Stimulated activated naive CD8-positive, alpha-beta T cell treated with anti-CD3 and anti-CD28 coated beads, Interleukin-15, Interleukin-2, amounts not matched to agents 100 U/mL and 50 U/mL, for 24 hours (primary cell): ENCODE data around the gene MMP24.
A peak's percentile ranks its signal among the peaks of the same experiment; 100 is the strongest.
"Not testable (repeated sequence)": the region's sequence is repeated elsewhere in the genome, so short reads cannot be mapped to it uniquely, and the experiment has no call there.

Experiments used
- ATAC-seq: fragments of 150-1000 bp; cut with Tn5 transposase; one replicate; pipeline ENCODE4 v1.10.0; 2021
- DNase-seq: peaks from one replicate; pipeline ENCODE4 v3.0.0; 2021

MMP24 gene

DNA sequence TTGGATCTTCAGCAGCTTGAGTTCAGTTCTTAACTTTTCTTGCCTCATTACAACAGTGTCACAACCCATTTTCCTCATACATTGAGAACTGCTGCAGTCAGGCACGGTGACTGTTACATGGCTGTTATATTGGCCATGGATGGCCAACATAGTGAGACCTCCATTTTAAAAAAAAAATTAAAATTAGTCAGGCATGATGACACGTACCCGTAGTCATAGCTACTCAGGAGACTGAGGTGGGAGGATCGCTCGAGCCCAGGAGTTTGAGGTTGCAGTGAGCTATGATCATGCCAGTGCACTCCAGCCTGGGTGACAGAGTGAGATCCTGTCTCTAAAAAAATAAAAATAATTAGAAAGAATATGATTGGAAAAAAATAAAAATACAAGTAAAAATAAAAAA, 9.9 kb upstream of the MMP24 start:
- ATAC-seq (no peak), DNase-seq (no peak)

DNA sequence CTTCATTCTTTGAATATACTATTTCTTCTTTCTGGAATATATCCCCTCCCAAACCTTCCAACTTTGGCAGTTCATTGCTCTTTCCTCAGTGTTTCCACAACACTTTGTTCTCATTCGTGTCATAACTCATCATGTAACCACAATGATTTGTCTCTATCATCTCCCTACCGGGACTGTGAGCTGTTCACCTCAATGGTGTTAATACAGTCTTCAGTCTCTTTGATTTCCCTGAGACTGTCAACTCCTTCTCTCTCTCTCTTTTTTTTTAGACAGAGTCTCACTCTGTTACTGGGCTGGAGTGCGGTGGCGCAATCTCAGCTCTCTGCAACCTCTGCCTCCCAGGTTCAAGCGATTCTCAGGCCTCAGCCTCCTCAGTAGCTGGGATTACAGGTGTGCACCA, 2.5 kb upstream of the MMP24 start:
- peak; percentile 32 for ATAC-seq
- DNase-seq = no peak

DNA sequence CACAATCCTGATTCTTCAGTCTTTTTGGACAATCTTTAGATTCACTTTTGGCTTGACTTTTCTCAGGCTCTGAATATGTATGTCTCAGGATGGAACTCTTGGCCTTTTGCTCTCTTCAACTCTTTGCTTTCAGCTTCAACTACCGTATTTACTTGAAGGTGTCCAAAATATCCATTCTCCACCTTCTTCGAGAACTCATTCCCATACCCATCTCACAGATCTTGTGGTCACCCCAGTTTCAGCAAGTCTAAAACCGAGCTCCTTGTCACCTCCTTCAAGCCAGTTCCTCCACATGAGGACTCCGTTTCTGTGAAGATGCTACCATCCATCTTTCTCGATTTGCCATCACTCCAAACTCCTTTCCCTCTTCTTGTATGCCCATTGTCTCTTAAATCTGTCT, 2.0 kb upstream of the MMP24 start:
- ATAC-seq (no peak), DNase-seq (no peak)

DNA sequence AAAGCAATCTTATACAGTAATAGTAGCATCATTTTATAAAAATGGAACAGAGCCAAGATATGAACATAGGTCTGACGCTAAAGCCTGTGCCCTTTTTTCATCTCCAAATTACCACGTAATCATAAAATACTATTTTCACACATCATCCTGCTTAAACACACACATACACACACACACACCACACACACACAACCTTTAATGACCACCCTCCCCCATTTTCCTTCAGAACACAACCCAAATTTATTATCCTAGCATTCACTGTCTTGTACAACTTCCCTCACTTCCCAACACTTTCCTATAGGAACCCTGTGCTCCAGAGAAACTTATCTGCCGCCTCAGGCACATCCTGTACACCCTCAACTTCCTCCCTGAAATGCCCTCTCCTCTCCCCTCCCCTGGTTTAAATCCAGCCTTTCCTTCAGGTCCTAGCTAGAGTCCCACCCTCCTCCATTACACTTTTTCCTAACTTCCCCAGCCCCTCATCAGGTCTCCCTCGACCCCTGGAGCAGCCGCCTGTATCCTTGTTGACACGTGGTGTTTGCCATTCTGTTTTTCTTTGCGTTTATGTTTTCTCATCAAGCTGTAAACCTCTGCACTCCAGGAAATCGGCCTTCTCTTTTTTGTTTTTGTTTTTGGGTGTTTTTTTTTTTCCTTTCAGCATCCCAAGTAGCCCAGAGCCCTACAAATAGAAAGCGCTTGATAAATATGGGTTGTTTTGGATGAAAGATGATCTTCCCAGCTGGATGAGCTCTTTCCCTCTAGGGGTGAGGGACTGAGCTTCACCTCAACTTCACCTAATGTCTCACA, 968 bp upstream of the MMP24 start:
- no peak for ATAC-seq

DNA sequence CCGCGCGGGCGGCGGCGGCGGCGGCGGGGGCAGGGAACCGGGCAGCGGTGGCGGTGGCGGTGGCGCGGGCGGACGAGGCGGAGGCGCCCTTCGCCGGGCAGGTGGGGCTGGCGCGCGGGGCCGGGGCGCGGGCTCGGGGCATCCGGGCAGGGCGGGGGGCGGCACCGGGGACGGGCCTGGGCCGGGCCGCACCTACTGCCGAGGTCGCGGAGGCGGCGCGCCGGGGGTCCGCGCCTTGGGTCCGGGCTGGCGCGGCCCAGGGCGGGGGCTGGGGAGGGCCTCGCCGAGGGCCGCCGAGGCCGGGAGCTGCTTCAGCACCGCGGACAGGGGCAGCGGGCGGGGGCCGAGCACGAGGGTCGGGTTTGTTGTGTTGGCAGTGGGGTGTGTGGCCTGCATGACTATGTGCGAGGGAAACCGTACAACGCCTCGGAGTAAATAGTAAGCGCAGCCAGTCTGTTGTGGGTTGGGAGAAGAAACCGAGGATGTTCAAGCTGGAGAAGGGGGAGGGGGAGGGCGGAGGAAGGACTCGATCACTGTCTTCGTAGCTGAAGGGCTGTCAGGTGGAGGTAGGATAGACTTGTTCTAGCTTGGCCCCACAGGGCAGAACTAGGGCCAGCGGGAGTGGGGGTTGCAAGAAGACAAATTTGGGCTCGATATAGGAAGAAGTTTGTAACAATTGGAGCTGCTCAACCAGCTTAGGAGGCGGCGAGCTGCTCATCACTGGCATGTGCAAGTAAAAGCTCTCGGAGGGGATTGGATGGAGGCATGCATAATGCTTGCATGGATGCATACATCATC, 593 bp downstream of the MMP24 start:
- ATAC-seq (peak; percentile 59), DNase-seq (peak; percentile 69)

More for the DNA sequence above, 968 bp upstream of the MMP24 start:
- DNase-seq = no peak

DNA sequence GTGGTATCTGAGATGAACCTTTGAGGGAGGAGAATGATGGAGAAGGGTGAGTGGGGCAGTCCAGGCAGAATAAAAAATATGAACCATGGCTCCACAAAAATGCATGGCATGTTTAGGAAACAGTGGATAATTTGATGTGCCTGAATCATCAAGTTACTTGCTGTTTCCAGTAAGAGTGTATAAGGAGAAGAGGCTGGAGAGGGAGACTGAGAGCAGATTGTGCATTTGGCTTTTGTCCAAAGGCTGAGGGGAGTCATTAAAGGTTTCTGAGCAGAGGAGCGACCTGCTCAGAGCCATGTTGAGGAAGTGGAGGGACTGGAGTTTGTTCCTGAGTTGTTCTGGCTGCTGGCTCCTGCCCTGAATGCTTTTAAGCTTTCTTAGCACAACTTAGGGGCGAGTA, 6.1 kb downstream of the MMP24 start:
- no peak for DNase-seq
- no peak for ATAC-seq

DNA sequence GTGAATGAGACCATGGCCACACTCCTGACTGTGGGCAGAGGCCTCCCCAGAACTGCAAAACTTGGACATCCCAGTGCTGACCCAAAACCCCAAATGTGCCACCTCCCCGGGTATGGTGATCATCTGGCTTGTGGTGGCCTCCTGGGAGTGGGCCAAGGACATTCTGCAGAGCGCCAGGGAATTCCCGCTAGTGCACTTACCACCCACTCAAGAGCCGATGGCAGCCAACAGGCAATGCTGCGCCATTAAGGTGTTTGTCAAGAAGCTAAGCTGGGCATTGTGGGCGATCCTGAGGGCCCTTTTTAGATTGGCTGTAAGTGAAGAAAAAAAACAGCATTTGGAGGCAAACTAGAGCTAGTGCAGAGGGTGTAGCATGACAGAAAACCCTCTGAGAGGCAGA, 9.4 kb downstream of the MMP24 start:
- ATAC-seq (no peak), DNase-seq (no peak)

DNA sequence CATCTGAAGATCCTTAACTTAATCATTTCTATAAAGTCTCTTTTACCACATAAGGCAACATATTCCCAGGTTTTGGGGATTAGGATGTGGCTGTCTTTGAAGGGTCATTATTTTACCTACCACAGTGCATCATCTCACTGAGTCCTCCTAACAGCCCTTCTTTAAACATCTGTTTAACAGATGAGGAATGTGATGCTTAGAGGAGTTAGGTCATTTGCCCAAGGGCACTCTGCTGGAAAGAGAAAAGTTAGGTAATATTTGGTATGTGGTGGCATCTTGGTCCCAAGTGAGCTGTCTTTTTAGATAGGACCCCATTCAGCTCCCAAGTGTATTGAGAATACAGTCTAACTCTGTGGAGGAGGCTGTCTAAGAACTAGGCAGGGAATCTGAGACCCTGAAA, 11.0 kb downstream of the MMP24 start:
- ATAC-seq = no peak
- no peak for DNase-seq

DNA sequence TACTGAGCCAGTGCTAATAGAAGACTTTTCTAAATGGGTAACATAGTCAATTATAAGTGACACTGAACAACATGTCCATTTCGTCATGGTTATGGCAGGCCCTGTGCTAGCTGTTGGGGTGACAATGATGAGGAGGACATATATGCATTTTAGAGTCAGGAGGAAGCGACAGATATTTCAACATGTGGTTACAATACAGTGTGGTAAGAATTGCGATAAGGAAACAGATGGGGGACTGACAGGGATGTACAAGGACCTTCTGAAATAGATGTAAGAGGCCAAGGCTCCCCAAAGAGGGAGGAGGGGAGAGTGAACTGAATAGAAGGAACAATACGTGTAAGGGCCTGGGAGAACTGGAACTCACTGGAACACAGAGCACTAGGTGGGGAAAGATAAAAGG, 11.7 kb downstream of the MMP24 start:
- no peak for ATAC-seq
- DNase-seq = no peak

DNA sequence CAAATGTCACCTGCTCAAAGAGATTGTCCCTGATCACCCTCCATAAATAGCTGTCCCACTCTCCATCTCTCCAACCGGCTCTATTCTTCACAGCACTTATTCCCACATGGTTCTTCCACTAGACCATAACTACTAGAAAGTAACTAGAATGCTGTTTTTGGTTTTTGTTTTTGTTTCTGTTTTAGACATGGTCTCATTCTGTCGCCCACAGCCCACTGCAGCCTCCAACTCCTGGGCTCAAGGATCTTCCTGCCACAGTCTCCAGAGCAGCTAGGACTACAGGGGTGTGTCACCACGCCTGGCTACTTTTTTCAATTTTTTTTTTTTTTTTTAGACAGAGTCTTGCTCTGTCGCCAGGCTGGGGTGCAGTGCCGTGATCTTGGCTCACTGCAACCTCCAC, 12.2 kb downstream of the MMP24 start:
- DNase-seq (no peak), ATAC-seq (no peak)

DNA sequence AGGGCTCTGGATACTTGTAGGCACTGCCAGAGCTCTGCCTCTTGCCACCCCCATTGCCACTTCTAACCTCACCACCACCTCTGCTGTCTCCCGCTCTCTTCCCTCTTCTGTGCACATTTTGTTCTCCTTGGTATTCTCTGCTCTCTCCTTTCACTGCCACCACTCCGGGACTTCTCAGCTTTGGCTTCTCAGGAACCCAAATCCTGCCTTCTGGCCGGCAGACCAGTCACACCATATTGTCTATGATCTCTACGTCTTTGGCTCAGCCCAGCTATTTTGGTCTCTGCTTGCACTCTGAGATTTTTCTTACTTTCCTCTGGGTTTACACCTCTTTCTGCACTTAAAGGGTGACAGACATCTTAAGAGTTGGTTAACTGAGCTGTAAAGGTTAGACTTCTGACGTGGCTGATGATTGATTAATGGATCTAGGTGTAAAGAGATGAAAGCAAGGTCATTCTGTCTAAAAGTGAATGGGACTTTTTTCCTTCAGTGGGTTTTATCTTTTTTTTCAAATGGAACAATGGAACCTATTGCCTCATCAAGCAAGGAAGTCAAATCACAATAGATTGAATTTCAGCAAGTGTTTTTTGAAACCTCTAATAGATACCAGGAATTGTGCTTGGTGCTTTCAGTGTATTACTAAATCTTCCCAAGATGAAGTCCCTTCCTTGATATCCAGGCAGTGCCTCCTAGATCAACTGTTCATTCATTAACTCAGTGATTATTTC, 13.8 kb downstream of the MMP24 start:
- no peak for DNase-seq
- ATAC-seq = no peak

DNA sequence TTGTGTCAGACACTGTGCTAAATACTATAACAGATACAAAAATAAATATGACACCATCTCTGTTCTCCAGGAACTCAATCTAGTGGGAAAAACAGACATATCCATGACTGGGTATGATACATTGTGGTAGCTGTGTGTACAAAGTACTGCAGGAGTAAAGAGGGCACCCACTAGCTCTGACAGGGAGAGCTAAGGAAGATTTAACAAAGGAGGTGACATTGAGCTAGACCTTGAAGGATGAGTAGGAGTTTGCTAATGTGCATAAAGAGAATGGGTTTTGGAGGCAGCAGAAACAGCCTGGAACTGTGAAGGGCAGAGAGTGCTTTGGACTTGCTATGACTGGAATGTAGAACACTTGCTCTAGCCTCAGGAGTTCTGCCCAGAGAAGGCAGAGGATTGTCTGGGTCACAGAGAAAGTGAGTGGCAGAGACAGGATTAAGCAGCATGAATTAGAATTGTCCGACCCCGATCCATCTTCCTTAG, 14.4 kb downstream of the MMP24 start:
- no peak for DNase-seq
- ATAC-seq = no peak

DNA sequence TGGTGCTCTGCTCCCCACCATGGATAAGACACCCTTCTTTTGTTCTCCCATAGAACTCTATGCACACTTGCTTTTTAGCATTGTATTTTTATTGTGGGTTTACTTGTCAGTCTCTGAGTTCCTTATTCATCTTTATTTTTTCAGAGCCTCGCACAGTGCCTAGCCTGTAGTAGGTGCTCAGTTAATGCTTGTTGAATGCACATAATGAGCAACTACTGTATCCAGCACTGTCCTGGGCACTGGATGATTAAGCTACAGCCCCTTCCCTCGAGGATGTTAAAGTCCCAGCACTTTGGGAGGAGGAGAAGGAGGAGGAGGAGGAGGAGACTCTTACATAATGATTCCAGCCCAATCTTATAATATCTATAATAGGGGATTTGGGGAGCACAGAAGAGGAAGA, 16.8 kb downstream of the MMP24 start:
- no peak for ATAC-seq

DNA sequence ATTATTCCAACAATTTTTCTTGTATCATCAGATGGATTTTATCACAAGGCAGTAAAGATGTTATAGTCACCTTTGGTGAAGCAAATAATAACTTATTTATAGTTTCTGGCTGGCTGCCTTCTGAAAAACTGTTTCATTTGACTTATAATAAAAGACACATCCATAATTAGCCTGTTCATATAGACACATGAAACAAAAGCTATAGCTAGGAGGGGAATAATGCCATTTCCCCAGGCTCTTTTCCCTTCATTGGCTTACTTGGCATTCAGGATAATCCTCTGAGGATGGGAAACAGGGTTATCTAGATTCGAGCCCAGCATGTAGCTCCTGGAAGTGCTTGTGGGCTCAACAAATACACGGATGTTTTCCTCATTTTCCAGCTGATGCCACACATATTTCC, 17.5 kb downstream of the MMP24 start:
- ATAC-seq (no peak), DNase-seq (no peak)

More for the DNA sequence above, 16.8 kb downstream of the MMP24 start:
- no peak for DNase-seq

DNA sequence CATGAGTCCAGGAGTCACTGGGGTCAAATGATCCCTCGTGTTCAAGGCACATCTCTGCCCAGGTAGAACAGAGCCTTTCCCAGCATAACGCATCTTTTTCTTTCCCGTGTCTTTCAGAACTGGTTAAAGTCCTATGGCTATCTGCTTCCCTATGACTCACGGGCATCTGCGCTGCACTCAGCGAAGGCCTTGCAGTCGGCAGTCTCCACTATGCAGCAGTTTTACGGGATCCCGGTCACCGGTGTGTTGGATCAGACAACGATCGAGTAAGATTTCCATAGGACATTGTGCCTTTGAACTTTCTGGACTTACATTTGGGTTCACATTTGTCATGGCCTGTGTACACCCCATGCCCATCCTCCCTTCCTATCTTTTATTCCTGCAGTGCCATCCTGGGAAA, 20.2 kb downstream of the MMP24 start:
- DNase-seq = no peak
- no peak for ATAC-seq

DNA sequence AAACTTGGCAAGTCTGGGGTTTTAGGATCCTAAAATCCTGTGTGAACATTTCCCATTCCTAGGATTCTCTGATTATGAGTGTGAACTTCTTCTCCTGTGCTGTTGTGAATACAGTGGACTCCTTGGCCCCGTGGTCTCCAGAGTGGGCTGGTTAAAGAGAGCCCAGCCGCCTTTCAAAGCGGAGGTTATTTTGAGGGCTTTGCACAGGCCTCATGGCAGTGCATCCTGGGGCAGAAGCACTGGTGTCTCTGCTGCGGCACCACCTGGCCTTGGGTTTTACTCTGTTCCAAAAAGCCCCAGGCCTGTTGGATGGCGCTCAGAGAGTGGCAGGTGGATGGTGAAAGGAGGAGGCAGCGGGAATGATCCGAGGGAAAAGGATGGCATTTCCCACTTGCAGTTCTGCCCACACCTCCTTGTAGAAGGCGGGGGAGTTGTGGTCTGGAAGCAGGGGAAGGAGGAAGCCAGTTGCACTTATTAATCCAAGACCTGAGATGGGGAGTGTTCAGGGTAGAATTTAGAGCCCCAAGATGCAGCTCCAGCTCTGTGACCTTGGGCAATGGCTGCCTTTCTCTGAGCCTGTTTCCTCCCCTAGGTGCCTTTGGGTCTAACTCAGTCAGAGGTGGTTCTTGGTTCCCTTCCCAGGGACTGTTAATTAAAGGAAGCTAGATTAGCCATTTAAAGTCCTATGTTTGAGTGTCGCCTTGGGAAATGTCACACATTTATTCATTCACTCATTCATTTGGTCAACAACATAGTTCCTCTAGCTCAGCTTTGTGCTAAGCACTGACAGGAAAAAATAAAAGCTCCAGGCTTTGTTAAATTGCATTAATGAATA, 22.4 kb downstream of the MMP24 start:
- no peak for ATAC-seq
- no peak for DNase-seq

DNA sequence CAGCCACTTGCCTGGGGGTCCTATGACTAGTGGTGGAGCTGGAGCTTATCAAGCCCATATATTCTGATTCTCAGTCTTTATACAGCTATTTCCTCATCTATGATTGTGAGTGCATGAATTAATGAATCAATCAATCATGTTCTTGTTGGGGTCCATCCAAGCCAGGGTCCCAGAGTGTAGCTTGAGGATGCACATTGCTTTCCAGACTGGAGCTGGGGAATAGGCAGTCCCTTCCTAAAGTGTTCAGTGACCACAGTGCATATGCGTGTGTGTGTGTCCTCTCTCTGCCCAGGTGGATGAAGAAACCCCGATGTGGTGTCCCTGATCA, 25.1 kb downstream of the MMP24 start:
- DNase-seq = no peak

DNA sequence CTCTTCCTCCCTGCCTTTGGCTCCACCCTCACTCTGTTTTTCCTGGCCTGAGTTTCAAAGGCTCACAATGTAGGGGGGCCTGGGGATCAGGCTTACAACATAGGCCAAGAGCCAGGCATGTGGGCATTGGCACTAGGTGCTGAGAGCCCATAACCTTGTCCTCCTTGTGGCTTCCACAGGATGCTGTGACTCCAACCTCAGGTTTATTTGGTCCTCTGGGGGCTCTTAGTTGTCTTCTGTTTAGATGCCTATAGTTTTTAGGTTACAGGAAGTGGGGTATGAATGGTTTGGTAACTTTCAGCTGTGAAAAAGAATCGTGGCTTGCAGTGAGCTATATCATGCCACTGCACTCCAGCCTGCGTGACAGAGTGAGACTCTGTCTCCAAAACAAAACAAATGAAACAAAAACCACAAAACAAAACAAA, 25.6 kb downstream of the MMP24 start:
- ATAC-seq = peak; percentile 76
- DNase-seq = no peak

More for the DNA sequence above, 25.1 kb downstream of the MMP24 start:
- ATAC-seq = no peak

DNA sequence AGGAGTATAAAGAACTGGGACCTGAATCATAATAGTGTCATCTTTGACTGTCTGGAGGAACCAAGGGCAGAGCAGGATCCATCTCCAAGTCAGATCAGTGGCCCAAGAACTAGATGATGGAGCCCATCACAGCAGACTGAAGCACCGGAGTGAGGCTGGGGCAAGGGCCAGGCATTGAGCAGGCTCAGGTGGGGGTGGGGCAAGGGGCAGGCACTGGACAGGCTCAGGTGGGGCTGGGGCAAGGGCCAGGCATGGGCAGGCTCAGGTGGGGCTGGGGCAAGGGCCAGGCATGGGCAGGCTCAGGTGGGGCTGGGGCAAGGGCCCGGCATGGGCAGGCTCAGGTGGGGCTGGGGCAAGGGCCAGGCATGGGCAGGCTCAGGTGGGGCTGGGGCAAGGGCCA, 26.1 kb downstream of the MMP24 start:
- not testable (repeated sequence) for ATAC-seq, DNase-seq

DNA sequence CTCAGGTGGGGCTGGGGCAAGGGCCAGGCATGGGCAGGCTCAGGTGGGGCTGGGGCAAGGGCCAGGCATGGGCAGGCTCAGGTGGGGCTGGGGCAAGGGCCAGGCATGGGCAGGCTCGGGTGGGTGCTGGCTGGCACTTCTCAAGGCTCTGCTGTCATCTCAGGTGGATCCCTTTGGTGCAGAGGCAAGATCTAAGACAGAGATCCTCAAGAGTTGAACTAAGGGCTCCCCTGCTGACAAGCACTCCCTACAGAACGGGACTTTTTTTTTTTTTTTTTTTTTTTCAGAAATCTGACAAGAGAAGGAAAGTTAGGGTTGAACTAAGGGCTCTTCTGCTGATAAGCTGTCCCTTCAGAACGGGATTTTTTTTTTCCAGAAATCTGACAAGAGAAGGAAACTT, 26.5 kb downstream of the MMP24 start:
- ATAC-seq (no peak), DNase-seq (no peak)

DNA sequence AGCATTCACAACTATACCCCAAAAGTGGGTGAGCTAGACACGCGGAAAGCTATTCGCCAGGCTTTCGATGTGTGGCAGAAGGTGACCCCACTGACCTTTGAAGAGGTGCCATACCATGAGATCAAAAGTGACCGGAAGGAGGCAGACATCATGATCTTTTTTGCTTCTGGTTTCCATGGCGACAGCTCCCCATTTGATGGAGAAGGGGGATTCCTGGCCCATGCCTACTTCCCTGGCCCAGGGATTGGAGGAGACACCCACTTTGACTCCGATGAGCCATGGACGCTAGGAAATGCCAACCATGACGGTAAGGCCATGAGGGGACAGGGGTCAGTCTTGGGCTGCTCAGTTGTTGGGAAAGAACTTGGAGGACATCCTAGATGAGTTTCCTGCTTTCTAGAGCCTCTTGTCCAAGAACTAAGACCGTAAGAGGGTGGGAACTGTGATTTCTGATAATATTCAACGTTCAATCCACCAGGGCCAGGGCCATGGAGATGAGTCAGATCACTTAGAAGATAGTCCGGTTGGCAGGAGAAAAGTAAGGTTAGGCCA, 28.0 kb downstream of the MMP24 start:
- no peak for ATAC-seq
- DNase-seq = no peak
